ENCODE results near the gene MYCBP2. TPM values are rescaled to one million over a fixed set of nuclear protein-coding genes. Genes with fewer than 3 reads are reported as not detected.

Gene MYCBP2
- total and polyA plus RNA-seq, 4 donors = 108 to 243 (median 159) TPM

- no peaks in the 10 kb centered on the region for H3K27me3 ChIP-seq (ENCODE audit: control insufficient read depth, insufficient read depth, low read length)
These were observed 91.4 kb downstream of the MYCBP2 start for GRCh38 chr13:77235456-77236022.

DNA sequence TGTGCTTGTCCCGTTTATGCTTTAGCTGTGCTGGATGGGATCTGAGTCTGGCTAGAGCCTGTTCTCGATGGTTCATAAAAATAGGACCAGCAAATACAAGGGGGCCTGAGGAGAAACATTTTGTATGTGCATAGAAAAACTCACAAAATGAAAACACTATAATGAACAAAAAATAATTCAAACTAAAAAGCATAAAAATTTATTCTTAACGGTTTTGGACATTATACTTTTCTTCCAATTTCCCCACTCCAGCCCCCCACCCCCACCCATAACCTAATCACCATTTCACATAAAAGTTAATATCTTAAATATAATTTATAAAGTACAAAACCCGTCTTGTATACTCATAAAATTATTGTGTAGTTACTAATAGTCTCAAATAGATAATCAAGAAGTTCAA is 93.7 kb downstream of the MYCBP2 start:
- Histone ChIP-seq H3K4me3 (ENCODE audit: low read depth, low read length) (no peak overlapping the region), H3K9me3 (ENCODE audit: control insufficient read depth, insufficient read depth, low read length) (no peaks in the 10 kb centered on the region), H3K27ac (ENCODE audit: low read depth, low read length) (no peak overlapping the region), H3K36me3 (ENCODE audit: control insufficient read depth, insufficient read depth, low read length) (no peaks in the 10 kb centered on the region), H3K4me1 (ENCODE audit: control insufficient read depth, insufficient read depth, low read length) (no peaks in the 10 kb centered on the region), H3K27me3 (ENCODE audit: control insufficient read depth, insufficient read depth, low read length) (no peaks in the 10 kb centered on the region)
- DNase-seq (ENCODE audit: low read depth in 4 of 6, low spot score in 6 of 6) = no peak
- 80% methylated on average over 1 of the region's 4 CpGs for WGBS (ENCODE audit: insufficient coverage)

More at GRCh38 chr13:77235456-77236022, 91.4 kb downstream of the MYCBP2 start:
- DNase-seq (ENCODE audit: low read depth in 4 of 6, low spot score in 6 of 6) = no peak
- Histone ChIP-seq H3K4me1 (ENCODE audit: control insufficient read depth, insufficient read depth, low read length) (no peaks in the 10 kb centered on the region), H3K27ac (ENCODE audit: low read depth, low read length) (no peak overlapping the region), H3K9me3 (ENCODE audit: control insufficient read depth, insufficient read depth, low read length) (no peaks in the 10 kb centered on the region), H3K36me3 (ENCODE audit: control insufficient read depth, insufficient read depth, low read length) (peaks cover 5% of the 10 kb centered on the region), H3K4me3 (ENCODE audit: low read depth, low read length) (no peak overlapping the region)

- no peak for DNase-seq (ENCODE audit: low read depth in 4 of 6, low spot score in 6 of 6)
- WGBS (ENCODE audit: insufficient coverage) = 80% methylated on average over 2 of the region's 5 CpGs
- no peaks in the 10 kb centered on the region for H3K36me3 ChIP-seq (ENCODE audit: control insufficient read depth, insufficient read depth, low read length)
- no peaks in the 10 kb centered on the region for H3K9me3 ChIP-seq (ENCODE audit: control insufficient read depth, insufficient read depth, low read length)
- no peaks in the 10 kb centered on the region for H3K27me3 ChIP-seq (ENCODE audit: control insufficient read depth, insufficient read depth, low read length)
- H3K27ac ChIP-seq (ENCODE audit: low read depth, low read length) = no peak overlapping the region
- no peak overlapping the region for H3K4me3 ChIP-seq (ENCODE audit: low read depth, low read length)
- no peaks in the 10 kb centered on the region for H3K4me1 ChIP-seq (ENCODE audit: control insufficient read depth, insufficient read depth, low read length)
These were observed 96.3 kb downstream of the MYCBP2 start for GRCh38 chr13:77230560-77230959.

DNA sequence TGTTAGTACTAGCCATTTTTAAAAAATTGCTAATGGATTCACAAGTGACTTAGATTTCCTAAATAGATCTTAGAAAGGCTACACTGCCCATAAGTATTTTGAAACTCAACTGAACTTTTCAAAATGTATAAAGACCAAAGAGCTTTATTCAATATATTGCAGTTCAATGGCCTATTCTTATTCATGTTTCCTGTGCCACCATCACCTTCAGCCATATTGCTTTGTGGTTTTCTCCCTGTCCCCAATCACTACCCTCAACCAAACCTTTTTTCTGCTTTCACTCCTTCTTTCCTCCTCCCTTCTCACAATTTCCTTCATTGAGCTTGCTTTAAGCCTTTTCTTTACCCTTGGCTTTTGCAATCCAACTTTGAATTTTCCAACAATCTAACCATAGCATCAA is 100.9 kb downstream of the MYCBP2 start:
- H3K9me3 ChIP-seq (ENCODE audit: control insufficient read depth, insufficient read depth, low read length) = no peaks in the 10 kb centered on the region
- H3K27ac ChIP-seq (ENCODE audit: low read depth, low read length) = no peak overlapping the region
- no peaks in the 10 kb centered on the region for H3K36me3 ChIP-seq (ENCODE audit: control insufficient read depth, insufficient read depth, low read length)
- DNase-seq (ENCODE audit: low read depth in 4 of 6, low spot score in 6 of 6) = no peak
- H3K4me1 ChIP-seq (ENCODE audit: control insufficient read depth, insufficient read depth, low read length) = no peaks in the 10 kb centered on the region
- no peaks in the 10 kb centered on the region for H3K27me3 ChIP-seq (ENCODE audit: control insufficient read depth, insufficient read depth, low read length)
- H3K4me3 ChIP-seq (ENCODE audit: low read depth, low read length) = no peak overlapping the region

GRCh38 chr13:77222909-77223308 is 104.0 kb downstream of the MYCBP2 start:
- Histone ChIP-seq H3K9me3 (ENCODE audit: control insufficient read depth, insufficient read depth, low read length) (no peaks in the 10 kb centered on the region), H3K27ac (ENCODE audit: low read depth, low read length) (no peak overlapping the region), H3K27me3 (ENCODE audit: control insufficient read depth, insufficient read depth, low read length) (no peaks in the 10 kb centered on the region), H3K4me3 (ENCODE audit: low read depth, low read length) (no peak overlapping the region), H3K36me3 (ENCODE audit: control insufficient read depth, insufficient read depth, low read length) (no peaks in the 10 kb centered on the region), H3K4me1 (ENCODE audit: control insufficient read depth, insufficient read depth, low read length) (no peaks in the 10 kb centered on the region)
- 57% methylated on average over 2 of the region's 3 CpGs for WGBS (ENCODE audit: insufficient coverage)
- DNase-seq (ENCODE audit: low read depth in 4 of 6, low spot score in 6 of 6) = no peak

DNA sequence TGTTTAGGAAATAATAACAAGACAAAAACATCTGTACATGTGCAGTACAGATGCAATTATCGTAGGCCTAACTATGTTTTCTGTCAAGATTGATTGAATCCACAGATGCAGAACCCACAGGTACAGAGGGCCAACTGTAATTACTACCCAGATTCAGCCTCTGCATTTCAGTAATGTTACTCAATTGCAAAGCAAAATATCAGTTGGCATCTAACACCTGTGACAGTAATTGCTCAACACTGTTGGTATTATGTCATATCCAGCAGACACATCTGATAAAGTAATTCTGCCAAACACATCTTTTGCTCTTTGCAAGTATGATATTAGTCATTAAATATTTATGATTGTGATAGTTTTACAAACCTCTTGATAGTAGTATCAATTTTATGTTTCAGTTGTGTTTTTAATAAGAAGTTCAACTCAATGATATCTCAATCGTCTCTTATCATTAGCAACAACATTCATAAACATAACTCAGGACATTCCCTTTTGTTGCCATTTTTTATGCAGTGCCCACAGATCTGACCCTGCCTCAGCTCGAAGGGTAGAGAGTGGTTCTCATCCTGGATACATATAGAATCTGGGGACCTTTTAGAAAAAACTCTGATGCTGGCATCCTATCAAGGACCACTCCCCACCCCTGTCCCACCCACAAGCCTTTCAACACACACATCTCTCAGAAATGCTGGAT is 104.7 kb downstream of the MYCBP2 start:
- peak in 1 of 6 donors; percentile 9 for DNase-seq (ENCODE audit: low read depth in 4 of 6, low spot score in 6 of 6)
- Histone ChIP-seq H3K4me1 (ENCODE audit: control insufficient read depth, insufficient read depth, low read length) (no peaks in the 10 kb centered on the region), H3K27ac (ENCODE audit: low read depth, low read length) (no peak overlapping the region), H3K4me3 (ENCODE audit: low read depth, low read length) (no peak overlapping the region), H3K36me3 (ENCODE audit: control insufficient read depth, insufficient read depth, low read length) (no peaks in the 10 kb centered on the region), H3K9me3 (ENCODE audit: control insufficient read depth, insufficient read depth, low read length) (no peaks in the 10 kb centered on the region), H3K27me3 (ENCODE audit: control insufficient read depth, insufficient read depth, low read length) (no peaks in the 10 kb centered on the region)
- 100% methylated on average over 1 of the region's 3 CpGs for WGBS (ENCODE audit: insufficient coverage)

- 94% methylated on average over 2 of the region's 2 CpGs for WGBS (ENCODE audit: insufficient coverage)
- no peak overlapping the region for H3K27ac ChIP-seq (ENCODE audit: low read depth, low read length)
- no peaks in the 10 kb centered on the region for H3K36me3 ChIP-seq (ENCODE audit: control insufficient read depth, insufficient read depth, low read length)
- no peak overlapping the region for H3K4me3 ChIP-seq (ENCODE audit: low read depth, low read length)
- H3K27me3 ChIP-seq (ENCODE audit: control insufficient read depth, insufficient read depth, low read length) = no peaks in the 10 kb centered on the region
- H3K9me3 ChIP-seq (ENCODE audit: control insufficient read depth, insufficient read depth, low read length) = no peaks in the 10 kb centered on the region
- no peaks in the 10 kb centered on the region for H3K4me1 ChIP-seq (ENCODE audit: control insufficient read depth, insufficient read depth, low read length)
- no peak for DNase-seq (ENCODE audit: low read depth in 4 of 6, low spot score in 6 of 6)
These were observed 107.5 kb downstream of the MYCBP2 start for GRCh38 chr13:77219401-77219800.

DNA sequence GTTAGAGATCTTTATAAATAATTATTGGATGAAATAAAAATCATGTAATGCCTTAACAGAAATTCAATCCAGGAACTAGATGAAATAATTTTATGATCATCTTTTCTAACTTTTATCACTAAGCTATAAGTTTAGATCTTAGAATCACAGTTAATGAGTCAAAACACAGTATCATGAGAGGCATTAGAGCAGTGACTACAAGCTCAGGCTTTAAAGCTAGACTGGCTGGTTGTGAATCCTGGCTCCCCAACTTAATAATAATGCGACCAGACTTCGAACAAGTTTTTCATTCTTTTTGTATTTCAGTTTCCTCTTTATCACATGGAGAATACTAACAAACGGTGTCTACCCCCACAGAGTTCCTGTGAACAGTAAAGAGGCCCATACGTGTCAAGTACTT is 108.6 kb downstream of the MYCBP2 start:
- Histone ChIP-seq H3K27ac (ENCODE audit: low read depth, low read length) (no peak overlapping the region), H3K36me3 (ENCODE audit: control insufficient read depth, insufficient read depth, low read length) (peaks cover 5% of the 10 kb centered on the region)

GRCh38 chr13:77215543-77215942 is 111.4 kb downstream of the MYCBP2 start:
- Histone ChIP-seq H3K27ac (ENCODE audit: low read depth, low read length) (no peak overlapping the region), H3K9me3 (ENCODE audit: control insufficient read depth, insufficient read depth, low read length) (no peaks in the 10 kb centered on the region), H3K27me3 (ENCODE audit: control insufficient read depth, insufficient read depth, low read length) (no peaks in the 10 kb centered on the region), H3K4me1 (ENCODE audit: control insufficient read depth, insufficient read depth, low read length) (no peaks in the 10 kb centered on the region), H3K4me3 (ENCODE audit: low read depth, low read length) (no peak overlapping the region), H3K36me3 (ENCODE audit: control insufficient read depth, insufficient read depth, low read length) (peaks cover 5% of the 10 kb centered on the region)
- no CpG with 5 or more reads among the region's 2 CpGs for WGBS (ENCODE audit: insufficient coverage)
- DNase-seq (ENCODE audit: low read depth in 4 of 6, low spot score in 6 of 6) = no peak

More for the DNA sequence above, 108.6 kb downstream of the MYCBP2 start:
- no peak overlapping the region for H3K4me3 ChIP-seq (ENCODE audit: low read depth, low read length)
- WGBS (ENCODE audit: insufficient coverage) = 69% methylated on average over 2 of the region's 4 CpGs
- no peaks in the 10 kb centered on the region for H3K27me3 ChIP-seq (ENCODE audit: control insufficient read depth, insufficient read depth, low read length)
- no peak for DNase-seq (ENCODE audit: low read depth in 4 of 6, low spot score in 6 of 6)
- H3K9me3 ChIP-seq (ENCODE audit: control insufficient read depth, insufficient read depth, low read length) = no peaks in the 10 kb centered on the region
- H3K4me1 ChIP-seq (ENCODE audit: control insufficient read depth, insufficient read depth, low read length) = no peaks in the 10 kb centered on the region

- no peak overlapping the region for H3K27ac ChIP-seq (ENCODE audit: low read depth, low read length)
- peaks cover 10% of the 10 kb centered on the region for H3K36me3 ChIP-seq (ENCODE audit: control insufficient read depth, insufficient read depth, low read length)
- H3K27me3 ChIP-seq (ENCODE audit: control insufficient read depth, insufficient read depth, low read length) = no peaks in the 10 kb centered on the region
- H3K4me3 ChIP-seq (ENCODE audit: low read depth, low read length) = no peak overlapping the region
- 100% methylated on average over 1 of the region's 5 CpGs for WGBS (ENCODE audit: insufficient coverage)
- no peaks in the 10 kb centered on the region for H3K9me3 ChIP-seq (ENCODE audit: control insufficient read depth, insufficient read depth, low read length)
- no peak for DNase-seq (ENCODE audit: low read depth in 4 of 6, low spot score in 6 of 6)
- H3K4me1 ChIP-seq (ENCODE audit: control insufficient read depth, insufficient read depth, low read length) = no peaks in the 10 kb centered on the region
These were observed 113.2 kb downstream of the MYCBP2 start for GRCh38 chr13:77213644-77214043.
